HG03565 (cell line): ENCODE data around the gene PTAFR.
"Not testable (repeated sequence)": the region's sequence is repeated elsewhere in the genome, so short reads cannot be mapped to it uniquely, and the experiment has no call there.

Experiments used
- ATAC-seq: cut with Tn5 transposase; IDR thresholded peaks from one replicate; pipeline ENCODE4 v1.9.1; 2021; ENCODE audit warnings: mild to moderate bottlenecking, moderate library complexity; ENCODE audit not compliant: unreplicated experiment

The PTAFR gene

DNA sequence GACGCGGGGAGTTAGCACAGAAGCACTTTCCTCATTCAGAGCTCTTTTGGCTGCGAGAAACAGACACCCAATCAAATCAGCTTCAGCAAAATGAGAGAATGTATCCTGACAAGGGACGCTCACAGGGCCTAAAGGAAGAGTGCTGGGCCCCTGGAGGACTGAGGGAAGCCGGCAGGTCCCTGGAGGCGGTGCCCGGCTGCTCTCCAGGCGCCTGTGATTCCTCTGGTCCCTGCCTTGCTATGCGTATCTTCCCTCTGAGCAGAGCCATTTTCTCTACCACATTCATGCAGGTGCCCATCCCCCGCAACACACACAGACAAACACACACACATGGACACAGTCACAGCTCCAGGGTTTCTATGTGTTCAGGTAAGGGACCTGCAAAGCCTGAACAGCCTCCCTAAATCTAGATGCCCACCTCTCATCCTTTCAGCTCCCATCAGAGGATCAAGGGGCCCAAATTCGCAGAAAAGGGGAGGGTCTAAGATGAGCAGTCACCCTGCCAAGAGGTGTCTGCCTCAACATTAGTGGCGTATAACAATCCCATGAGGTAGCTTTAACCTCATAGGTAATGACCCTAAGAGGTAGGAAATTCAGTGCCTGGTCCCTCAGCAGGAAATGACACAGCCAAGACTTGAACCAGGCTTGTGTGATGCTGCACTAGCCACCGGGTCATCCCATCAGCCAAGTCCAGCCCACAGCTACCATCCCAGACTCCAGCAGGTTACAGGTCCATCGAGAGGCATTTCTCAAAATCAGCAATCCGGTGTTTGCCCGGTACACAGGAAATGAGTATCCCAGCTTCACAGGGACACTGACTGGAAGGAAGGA, 29.0 kb downstream of the PTAFR start:
- ATAC-seq: no peak

DNA sequence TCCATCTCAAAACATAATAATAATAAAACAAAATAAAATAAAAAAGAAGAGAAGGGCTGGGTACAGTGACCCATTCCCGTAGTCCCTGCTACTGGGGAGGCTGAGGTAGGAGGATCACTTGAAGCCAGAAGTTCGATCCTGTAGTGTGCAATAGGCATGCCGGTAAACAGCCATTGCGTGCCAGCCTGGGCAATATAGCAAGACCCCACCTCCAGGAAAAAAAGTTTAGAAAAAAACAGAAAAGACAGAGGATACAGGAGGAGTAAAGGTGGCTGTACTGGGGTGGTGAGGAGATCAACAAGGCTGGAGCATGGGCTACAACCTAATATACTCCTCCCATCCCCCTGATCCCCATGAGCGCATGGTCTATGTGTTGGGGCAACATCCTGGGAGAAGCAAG, 30.8 kb downstream of the PTAFR start:
- ATAC-seq: no peak

GRCh38 chr1:28144203-28145135, 32.0 kb downstream of the PTAFR start:
- peak; percentile 80 for ATAC-seq

DNA sequence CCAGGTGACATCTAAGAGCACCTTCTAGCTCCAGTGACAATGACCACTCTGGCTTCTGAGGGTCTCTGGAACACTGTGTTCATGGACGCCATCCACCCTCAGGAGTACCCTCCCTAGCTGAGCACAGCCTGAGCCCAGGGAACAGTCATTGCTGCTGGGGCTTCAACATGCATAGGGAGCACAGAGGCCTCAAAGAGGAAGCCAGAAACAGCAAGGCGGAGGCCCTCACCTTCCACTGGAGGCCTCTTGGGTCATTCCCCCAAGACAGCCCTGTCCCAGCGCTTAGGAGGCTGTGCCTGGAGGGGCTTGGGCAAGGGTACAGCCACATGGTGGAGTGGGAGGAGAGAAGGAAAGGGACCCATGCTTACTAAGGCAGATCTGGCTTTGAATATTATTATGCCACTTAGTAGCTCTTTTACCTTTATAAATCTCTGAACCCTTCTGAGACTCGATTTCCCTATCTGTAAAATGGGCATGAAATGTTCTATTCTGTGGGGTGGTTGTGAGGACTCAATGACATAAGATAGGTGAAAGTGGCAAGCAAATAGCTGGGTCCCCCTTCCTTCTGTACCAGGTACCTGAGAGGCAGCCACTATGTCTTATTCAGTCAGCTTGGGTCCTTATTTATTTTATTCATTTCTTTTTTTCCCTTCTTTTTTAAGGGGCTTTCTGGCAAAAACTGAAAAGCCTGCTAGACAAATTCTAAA, 32.8 kb downstream of the PTAFR start:
- ATAC-seq: no peak

GRCh38 chr1:28141685-28142084, 34.8 kb downstream of the PTAFR start:
- ATAC-seq: no peak

DNA sequence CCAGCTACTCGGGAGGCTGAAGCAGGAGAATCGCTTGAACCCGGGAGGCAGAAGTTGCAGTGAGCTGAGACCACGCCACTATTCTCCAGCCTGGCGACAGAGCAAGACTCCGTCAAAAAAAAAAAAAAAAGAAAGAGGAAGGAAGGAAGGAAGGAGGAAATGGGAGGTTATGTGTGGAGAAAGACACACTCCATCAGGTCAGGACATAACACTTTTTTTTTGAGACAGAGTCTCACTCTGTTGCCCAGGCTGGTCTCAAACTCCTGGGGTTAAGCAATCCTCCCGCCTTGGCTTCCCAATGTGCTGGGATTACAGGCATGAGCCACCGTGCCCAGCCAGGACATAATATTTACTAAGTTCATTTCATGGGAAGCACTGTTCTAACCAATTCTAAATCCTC, 36.6 kb downstream of the PTAFR start:
- ATAC-seq: not testable (repeated sequence)

- ATAC-seq: no peak
Measured at GRCh38 chr1:28139025-28139712, 37.3 kb downstream of the PTAFR start.

GRCh38 chr1:28136922-28137613, 39.4 kb downstream of the PTAFR start:
- no peak for ATAC-seq

- ATAC-seq: no peak
Measured at GRCh38 chr1:28136169-28136921, 40.1 kb downstream of the PTAFR start.

DNA sequence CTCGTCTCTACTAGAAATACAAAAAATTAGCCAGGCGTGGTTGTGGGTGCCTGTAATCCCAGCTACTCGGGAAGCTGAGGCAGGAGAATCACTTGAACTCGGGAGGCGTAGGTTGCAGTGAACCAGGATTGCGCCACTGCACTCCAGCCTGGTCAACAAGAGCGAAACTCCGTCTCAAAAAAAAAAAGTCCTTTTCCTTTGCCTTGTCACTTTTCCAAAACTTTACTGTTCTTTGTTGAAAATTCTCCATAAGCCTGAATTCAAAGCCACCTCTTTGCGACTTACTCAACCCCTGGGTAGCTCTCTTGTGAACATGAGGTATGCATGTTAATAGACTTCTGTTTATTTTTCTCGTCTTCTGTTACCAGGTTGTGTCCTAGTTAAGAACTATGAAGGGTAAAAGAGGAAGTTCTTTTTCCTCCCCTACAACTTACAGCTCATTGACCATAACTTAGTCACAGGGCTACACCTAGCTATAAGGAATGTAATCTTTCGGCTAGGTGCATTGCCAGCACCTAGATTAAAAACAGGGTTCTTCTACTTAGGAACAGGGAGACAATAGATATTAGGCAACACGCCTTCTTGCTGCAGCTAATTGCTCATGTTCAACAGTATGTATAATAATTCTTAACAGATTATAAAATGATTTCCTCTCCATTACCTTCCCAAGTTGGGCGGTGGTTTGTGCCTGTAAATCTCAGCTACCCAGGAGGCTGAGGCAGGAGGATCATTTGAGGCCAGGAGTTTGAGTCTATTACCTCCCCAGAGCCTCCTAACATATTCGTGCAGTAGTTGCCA, 40.9 kb downstream of the PTAFR start:
- no peak for ATAC-seq

DNA sequence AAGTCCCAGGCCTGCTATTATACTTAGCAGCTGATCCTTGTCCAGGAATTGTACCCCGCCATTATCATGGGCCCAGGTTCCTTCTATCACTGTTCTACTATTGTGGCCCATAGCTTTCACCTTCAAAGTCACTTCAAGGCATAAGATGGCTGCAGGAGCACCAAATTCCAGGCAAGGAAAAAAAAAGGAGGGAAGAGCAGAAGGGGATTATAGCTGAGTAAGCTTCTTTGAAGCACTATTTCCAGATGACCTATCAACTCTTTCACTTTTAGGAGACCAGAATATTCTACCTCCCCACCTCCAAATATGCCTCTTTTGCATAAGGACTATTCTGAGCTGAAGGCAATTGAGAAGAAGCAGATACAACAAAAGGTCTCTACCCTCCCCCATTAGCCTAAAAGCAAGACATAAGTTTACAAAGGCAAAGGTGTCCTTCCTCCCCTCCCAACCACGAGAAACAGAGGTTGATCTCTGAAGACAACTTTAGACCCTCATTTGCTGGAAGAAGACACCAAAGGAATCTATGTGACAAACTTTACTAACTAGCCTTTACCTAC, 41.8 kb downstream of the PTAFR start:
- ATAC-seq: no peak

DNA sequence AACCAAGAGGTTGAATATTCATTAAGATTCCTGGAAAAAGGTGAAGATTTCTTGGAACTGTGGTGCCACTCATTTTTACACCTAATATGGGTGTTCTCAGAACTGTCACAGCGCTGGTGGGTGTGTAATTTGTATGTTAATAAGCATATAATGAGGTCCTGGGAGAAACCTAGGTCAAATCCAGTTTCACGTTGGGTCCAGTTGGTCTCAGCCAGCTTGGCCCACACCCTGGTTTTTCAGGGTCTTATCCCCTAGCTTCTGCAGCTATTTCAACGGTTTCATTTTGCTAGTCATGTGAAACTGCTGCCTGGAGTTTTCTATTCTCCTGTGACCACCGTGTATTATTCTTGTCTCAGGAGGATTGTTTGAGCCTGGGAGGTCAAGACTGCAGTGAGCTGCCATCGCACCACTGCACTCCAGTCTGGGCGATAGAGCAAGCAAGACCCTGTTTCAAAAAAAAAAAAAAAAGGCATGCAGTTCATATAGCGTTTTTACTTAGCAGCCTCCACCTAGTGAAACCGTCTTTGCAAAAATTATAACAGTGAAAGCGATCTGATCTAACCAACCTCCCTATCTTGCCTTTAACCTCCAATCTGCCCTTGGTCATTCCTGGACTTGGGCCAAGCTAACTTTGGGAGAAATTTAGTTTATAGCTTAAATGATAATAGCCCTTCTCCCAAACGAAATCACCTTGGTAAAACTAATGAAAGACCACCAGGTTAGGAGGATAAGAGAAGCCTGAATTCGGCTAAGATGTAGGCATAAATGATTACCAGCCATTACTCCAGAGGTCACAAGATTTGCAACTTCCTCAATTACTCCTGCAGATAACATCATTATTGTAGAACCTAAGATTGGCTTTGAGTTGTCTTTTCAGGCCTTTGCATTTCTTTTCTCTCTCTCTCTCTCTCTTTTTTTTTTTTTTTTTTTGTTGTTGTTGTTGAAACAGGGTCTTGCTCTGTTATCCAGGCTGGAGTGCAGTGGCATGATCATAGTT, 44.0 kb downstream of the PTAFR start:
- no peak for ATAC-seq

GRCh38 chr1:28130901-28131300, 45.6 kb downstream of the PTAFR start:
- no peak for ATAC-seq

- ATAC-seq: no peak
Measured at GRCh38 chr1:28129150-28129549, 47.3 kb downstream of the PTAFR start.

- no peak for ATAC-seq
Measured at GRCh38 chr1:28127617-28128257, 48.8 kb downstream of the PTAFR start.

- no peak for ATAC-seq
Measured at GRCh38 chr1:28126783-28127490, 49.6 kb downstream of the PTAFR start.
